Keratinocyte (primary cell): ENCODE measurements around the gene CANT1. TPM values are rescaled to one million over a fixed set of nuclear protein-coding genes. Genes with fewer than 3 reads are reported as not detected.

Experiments used
- DNase-seq: peaks from one replicate; pipeline ENCODE4 v3.0.0-alpha.2; 2011; ENCODE audit warnings: low read depth, missing footprints, low spot score
- FAIRE-seq: peaks from 2 replicates; lab custom pipeline; 2011; peaks lifted over from hg19 to GRCh38; lab: Jason Lieb, UNC
- H2AFZ ChIP-seq: 2 replicates; pipeline ENCODE4 v1.6.0; 2012; ENCODE audit warnings: low read length, control low read depth, inconsistent platforms; ENCODE audit not compliant: control insufficient read depth
- H3K27ac ChIP-seq: 2 replicates; pipeline ENCODE4 v1.5.1; 2011; ENCODE audit warnings: low read length; ENCODE audit not compliant: control insufficient read depth, insufficient read depth
- H3K27me3 ChIP-seq: 3 replicates; pipeline ENCODE4 v1.6.0; 2011; ENCODE audit warnings: low read length; ENCODE audit not compliant: control insufficient read depth, insufficient read depth; ENCODE audit errors: extremely low read depth
- H3K36me3 ChIP-seq, 2 experiments: 2 replicates in 1 of 2; 3 replicates in 1 of 2; pipeline ENCODE4 v1.5.1; 2011; ENCODE audit warnings: low read length in 2 of 2, mild to moderate bottlenecking in 1 of 2; ENCODE audit not compliant: control insufficient read depth in 2 of 2, insufficient read depth in 2 of 2; ENCODE audit errors: extremely low read depth in 1 of 2
- H3K4me1 ChIP-seq: 3 replicates; pipeline ENCODE4 v1.5.1; 2011; ENCODE audit warnings: low read length; ENCODE audit not compliant: control insufficient read depth, insufficient read depth; ENCODE audit errors: extremely low read depth
- H3K4me2 ChIP-seq: 3 replicates; pipeline ENCODE4 v1.6.0; 2011; ENCODE audit warnings: low read depth, low read length; ENCODE audit not compliant: control insufficient read depth, insufficient read depth; ENCODE audit errors: extremely low read depth
- H3K4me3 ChIP-seq, 3 experiments: fragments of 200-600 bp in 1 of 3; sonication (generic) in 1 of 3; 2 replicates in 2 of 3; 3 replicates in 1 of 3; pipeline ENCODE4 v1.5.1; 2011 to 2016; ENCODE audit warnings: low read length in 3 of 3, mild to moderate bottlenecking in 3 of 3, control low read depth in 2 of 3, inconsistent platforms in 1 of 3, low read depth in 1 of 3, mixed read lengths in 1 of 3, mixed run types in 1 of 3, moderate library complexity in 1 of 3; ENCODE audit not compliant: control insufficient read depth in 2 of 3, insufficient read depth in 2 of 3; ENCODE audit errors: extremely low read depth in 1 of 3
- H3K79me2 ChIP-seq: 2 replicates; pipeline ENCODE4 v1.6.0; 2012; ENCODE audit warnings: low read length; ENCODE audit not compliant: control insufficient read depth, insufficient read depth
- H3K9ac ChIP-seq: 3 replicates; pipeline ENCODE4 v1.6.0; 2011; ENCODE audit warnings: low read length; ENCODE audit not compliant: control insufficient read depth, insufficient read depth; ENCODE audit errors: extremely low read depth
- H3K9me1 ChIP-seq: 3 replicates; pipeline ENCODE4 v1.6.0; 2011; ENCODE audit warnings: low read length; ENCODE audit not compliant: control insufficient read depth, insufficient read depth; ENCODE audit errors: extremely low read depth
- H3K9me3 ChIP-seq: 2 replicates; pipeline ENCODE4 v1.5.1; 2012; ENCODE audit warnings: low read depth, low read length; ENCODE audit not compliant: control insufficient read depth
- H4K20me1 ChIP-seq: 3 replicates; pipeline ENCODE4 v1.6.0; 2011; ENCODE audit warnings: low read length; ENCODE audit not compliant: control insufficient read depth, insufficient read depth; ENCODE audit errors: extremely low read depth
- CTCF ChIP-seq, 3 experiments: IDR thresholded peaks in 1 of 3; conservative IDR thresholded peaks in 1 of 3; optimal IDR thresholded peaks in 1 of 3; 2 replicates in 2 of 3; 3 replicates in 1 of 3; pipeline versions ENCODE3 to v1.5.1; 2011; ENCODE audit warnings: low read length in 3 of 3, mild to moderate bottlenecking in 3 of 3, moderate library complexity in 2 of 3, control low read depth in 1 of 3, inconsistent platforms in 1 of 3; ENCODE audit not compliant: insufficient read depth in 2 of 3; ENCODE audit errors: extremely low read depth in 1 of 3
- EZH2 ChIP-seq: IDR thresholded peaks from one replicate; pipeline ENCODE4 v1.6.1; 2012; ENCODE audit warnings: inconsistent platforms, mild to moderate bottlenecking, low read length, moderate library complexity
- dilution Hi-C: fragments of 300-500 bp; cut with MboI; formaldehyde crosslinking; loops from one replicate; pipeline ENCODE4 v1.7.0; 2020; ENCODE audit warnings: low sequenced_read_pairs; ENCODE audit not compliant: extremely low pct_ligation_motif_present
- polyA plus RNA-seq, 5 experiments: library from polyadenylated mRNA; depleted of rRNA in 3 of 5; stranded (reverse) in 3 of 5; stranded (forward) in 1 of 5; unstranded in 1 of 5; fragments of >200 nt; gene quantifications; 1 replicate in 1 of 5; 2 replicates in 3 of 5; 3 replicates in 1 of 5; pipeline versions ENCODE4 v1.2.1 to v1.2.3, GENCODE V29; 2011 to 2012; ENCODE audit warnings: missing spikeins in 2 of 5, low read depth in 1 of 5, low replicate concordance in 1 of 5

CANT1 gene
- polyA plus RNA-seq, 1 donor (not counting 4 experiments of a cell fraction or from before 2014, with no cell fraction given), result 53.2 TPM

- Histone ChIP-seq H3K27me3 (peaks cover 21% of the 10 kb centered on the region), H3K4me2 (no peak overlapping the region), H3K4me3 (no peak overlapping the region), H3K27ac (no peak overlapping the region), H3K79me2 (no peaks in the 10 kb centered on the region), H4K20me1 (no peaks in the 10 kb centered on the region), H3K9me1 (no peaks in the 10 kb centered on the region), H2AFZ (no peak overlapping the region), H3K36me3 (no peaks in the 10 kb centered on the region), H3K4me1 (peaks cover 7% of the 10 kb centered on the region), H3K9ac (no peak overlapping the region), H3K9me3 (no peaks in the 10 kb centered on the region)
- no peak for DNase-seq
- dilution Hi-C loops, result no loop called here
- no peak for TF ChIP-seq EZH2
- no peak for TF ChIP-seq CTCF (optimal IDR thresholded peaks at IDR 0.05 in 1 of 3, IDR thresholded peaks at IDR 0.05 in 1 of 3, conservative IDR thresholded peaks at IDR 0.05 in 1 of 3; ENCODE audit: extremely low read depth in 1 of 3, insufficient read depth in 2 of 3, low read length in 3 of 3)
- FAIRE-seq, result no peak
Measured at GRCh38 chr17:78957128-78957527, 52.4 kb downstream of the CANT1 start.

GRCh38 chr17:78956254-78956653 lies 53.3 kb downstream of the CANT1 start:
- dilution Hi-C loops, result no loop called here
- no peak overlapping the region for H3K4me3 ChIP-seq
- H3K4me1 ChIP-seq, result peaks cover 7% of the 10 kb centered on the region
- H4K20me1 ChIP-seq, result no peaks in the 10 kb centered on the region
- H3K9me3 ChIP-seq, result no peaks in the 10 kb centered on the region
- H3K79me2 ChIP-seq, result no peaks in the 10 kb centered on the region
- peaks cover 21% of the 10 kb centered on the region for H3K27me3 ChIP-seq
- no peaks in the 10 kb centered on the region for H3K9me1 ChIP-seq
- no peaks in the 10 kb centered on the region for H3K36me3 ChIP-seq
- FAIRE-seq, result no peak
- no peak for DNase-seq
- no peak overlapping the region for H3K4me2 ChIP-seq
- no peak overlapping the region for H3K9ac ChIP-seq
- no peak overlapping the region for H2AFZ ChIP-seq
- no peak overlapping the region for H3K27ac ChIP-seq
- TF ChIP-seq CTCF (optimal IDR thresholded peaks at IDR 0.05 in 1 of 3, IDR thresholded peaks at IDR 0.05 in 1 of 3, conservative IDR thresholded peaks at IDR 0.05 in 1 of 3; ENCODE audit: extremely low read depth in 1 of 3, insufficient read depth in 2 of 3, low read length in 3 of 3) (no peak), EZH2 (no peak)
